Measurements from ENCODE around the gene BAAT.

Gene BAAT

DNA sequence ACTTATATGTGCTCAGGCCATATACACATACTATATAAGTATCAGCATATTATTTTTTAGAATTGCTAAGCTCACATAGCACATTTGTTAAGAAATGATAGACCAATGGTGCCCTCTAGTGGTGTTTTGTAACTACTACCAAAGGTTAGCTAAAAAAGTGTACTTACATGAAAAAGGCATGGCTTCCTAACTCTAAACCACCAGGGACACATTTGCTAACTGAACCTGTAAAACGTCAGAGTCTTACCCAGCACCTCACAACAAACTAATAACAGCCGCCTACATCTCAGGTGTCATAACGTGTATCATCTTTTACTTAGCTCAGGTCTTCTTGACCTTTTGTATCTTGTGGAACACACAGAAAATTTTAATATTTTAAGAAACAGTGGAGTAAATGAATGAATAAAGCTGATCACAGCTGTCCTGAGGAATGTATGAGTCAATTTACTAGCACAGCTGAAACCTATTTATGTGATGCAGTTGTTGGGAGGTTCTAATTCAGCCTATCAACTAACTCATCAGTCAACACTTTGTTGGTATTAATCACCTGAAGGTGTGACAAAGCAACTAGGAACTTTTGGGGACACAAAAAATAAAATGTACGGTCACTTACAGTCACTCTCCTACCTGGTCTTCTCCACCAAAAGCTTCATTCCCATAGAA is 72.9 kb downstream of the BAAT start:
- DNase-seq: peak; percentile 90

GRCh38 chr9:101311191-101311590 is 73.6 kb downstream of the BAAT start:
- DNase-seq: no peak
